NCI-H1436 treated with DMSO at 0.1 percent for 48 hours (cell line): Measurements from ENCODE around the gene MED25.

ENCODE experiments used
- DNase-seq: peaks from one replicate; lab custom pipeline; 2025; lab: John Stamatoyannopoulos, UW

The MED25 gene

GRCh38 chr19:49817964-49818648 is at the start of gene MED25:
Gene MED25 (plus strand): TSS chr19:49818289. CDS start chr19:49818342, 53 bp downstream.
- DNase-seq, result peak; percentile 85

DNA sequence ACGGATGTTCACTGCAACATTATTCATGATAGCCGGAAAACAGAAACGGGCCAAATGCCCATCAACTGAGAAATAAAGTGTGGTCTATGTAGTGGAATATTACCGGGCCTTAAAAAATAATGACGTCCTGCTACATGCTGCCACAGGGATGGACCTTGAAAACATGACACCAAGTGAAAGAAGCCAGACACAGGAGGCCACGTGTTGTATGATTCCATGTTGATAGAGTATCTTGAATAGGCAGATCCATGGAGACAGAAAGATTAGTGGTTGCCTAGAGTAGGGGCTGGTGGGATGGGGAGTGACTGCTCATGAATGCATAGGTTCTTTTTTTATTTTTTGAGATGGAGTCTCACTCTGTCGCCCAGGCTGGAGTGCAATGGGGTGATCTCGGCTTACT is 47.6 kb upstream of the MED25 start:
- no peak for DNase-seq

- DNase-seq, result no peak
Observed at GRCh38 chr19:49771674-49772139, 46.4 kb upstream of the MED25 start.

DNA sequence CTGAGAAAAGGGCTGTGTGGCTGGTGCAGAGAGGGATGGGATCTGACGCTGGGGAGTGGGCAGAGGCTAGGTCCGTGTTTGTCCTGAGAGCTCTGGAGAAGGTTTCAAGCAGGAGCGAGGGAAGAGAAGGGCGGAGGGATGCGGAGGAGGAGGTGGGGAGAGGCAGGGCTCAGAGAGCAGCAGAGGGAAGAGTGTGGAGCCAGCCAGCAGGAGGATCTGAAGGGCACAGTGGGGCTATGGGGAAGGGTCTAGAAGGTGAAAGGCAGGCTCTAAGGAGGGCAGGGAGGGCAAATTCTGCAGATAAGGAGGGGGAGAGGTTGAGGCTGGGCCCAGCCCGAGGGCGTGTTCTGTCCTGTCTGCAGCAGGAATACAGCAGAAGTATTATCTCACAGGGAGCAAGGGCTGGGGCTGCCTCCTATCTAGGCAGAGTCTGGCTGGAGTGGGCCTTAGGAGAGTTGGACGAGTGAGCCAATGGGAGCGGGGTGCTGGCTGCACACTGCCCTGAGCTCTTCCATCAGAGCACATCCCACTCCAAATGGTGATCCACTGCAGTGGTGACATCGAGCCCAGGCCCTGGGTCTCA is 45.1 kb upstream of the MED25 start:
- DNase-seq, result no peak

- DNase-seq, result no peak
Observed at GRCh38 chr19:49773663-49774350, 44.3 kb upstream of the MED25 start.

- no peak for DNase-seq
Observed at GRCh38 chr19:49774969-49775368, 43.1 kb upstream of the MED25 start.

DNA sequence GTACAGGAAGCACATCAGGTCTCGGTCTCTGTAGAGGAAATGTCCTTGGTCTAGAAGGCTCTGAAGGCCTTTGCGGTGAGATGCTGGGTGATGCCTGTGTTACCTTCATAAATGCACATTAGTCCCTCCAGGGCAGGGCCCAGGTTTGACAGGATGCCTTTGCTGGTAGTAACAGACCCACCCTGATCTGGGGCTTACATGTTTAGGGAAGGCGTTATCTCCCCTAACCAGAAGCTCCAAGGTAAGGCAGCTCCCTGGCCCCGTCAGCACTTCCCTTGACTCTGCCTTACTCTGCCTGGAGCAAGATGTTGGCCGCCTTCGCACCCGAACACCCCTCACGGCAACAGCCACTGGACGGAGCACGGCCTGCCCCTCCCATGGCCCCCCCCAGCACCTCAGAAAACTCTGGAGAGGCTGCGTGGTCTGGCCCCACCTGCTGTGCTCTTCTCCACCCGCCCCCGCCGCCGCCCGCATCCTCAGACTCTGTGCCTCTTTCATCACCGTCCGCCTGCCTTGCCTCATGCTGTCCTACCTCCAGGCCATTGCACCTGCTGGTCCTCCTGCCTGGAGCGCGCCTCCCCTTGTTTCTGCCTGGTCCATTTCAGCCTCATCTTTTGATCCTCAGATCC is 42.2 kb upstream of the MED25 start:
- DNase-seq, result no peak

GRCh38 chr19:49776371-49776764 is 41.7 kb upstream of the MED25 start:
- no peak for DNase-seq

GRCh38 chr19:49779731-49780555 is 38.1 kb upstream of the MED25 start:
- no peak for DNase-seq

DNA sequence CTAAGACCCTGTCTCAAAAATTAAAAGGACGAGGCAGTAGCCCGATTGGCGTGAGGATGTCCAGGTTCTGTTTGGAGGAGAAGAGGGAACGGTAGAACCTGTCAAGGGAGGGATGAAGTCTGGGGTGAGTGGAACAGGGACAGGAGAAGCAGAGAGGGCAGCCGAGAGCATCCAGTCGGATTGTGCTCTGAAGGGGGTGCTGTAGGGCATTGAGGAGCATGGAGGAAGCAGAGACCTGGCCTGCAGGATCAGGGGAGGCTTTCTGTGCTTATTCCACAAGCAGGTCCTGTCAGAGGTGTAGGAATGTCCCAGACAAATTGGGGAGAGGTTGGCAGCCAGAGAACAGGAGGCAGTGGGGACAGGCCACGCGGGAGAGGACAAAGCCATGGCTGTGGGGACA is 37.2 kb upstream of the MED25 start:
- no peak for DNase-seq

DNA sequence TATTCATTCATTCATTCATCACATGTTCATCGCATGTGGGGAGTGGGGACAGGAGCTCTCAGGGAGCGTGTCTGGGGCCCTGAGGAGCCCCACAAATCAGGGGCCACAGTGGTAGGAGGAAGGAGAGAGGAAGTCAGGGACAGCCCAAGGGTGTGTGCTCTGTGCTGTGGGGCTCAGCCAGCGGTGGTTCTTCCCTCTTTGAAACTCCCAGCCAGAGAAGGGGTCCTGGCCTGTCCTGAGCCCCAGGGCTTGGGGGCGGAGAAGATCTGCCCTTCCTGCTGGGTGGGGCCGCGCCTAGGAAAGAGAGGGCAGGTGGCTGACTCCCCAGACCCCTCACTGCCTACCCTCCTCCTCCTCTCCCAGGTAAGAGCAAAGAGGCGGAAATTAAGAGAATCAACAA is 36.7 kb upstream of the MED25 start:
- no peak for DNase-seq

GRCh38 chr19:49782515-49782914 is 35.6 kb upstream of the MED25 start:
- DNase-seq, result no peak

DNA sequence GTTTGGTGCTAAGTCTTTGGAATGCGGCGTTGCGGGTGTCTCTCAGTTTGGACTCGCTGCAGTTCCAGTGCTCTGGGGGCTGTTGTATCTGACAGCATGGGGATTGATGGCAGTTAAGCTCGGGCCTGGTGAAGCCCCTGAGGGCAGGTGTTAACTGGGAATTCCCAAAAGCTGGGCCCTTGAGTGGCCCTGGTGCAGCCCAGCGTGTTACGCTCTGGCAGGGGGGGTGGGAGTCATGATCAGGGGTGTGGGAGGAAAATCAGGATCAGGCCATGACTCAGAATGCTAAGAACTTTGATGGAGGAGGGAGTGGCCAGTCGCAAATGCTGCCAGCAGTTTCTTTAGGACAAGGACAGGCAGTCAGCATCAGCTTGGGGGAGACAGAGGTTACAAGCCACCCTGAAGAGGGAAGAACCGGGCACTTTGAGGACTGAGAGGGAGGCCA is 31.7 kb upstream of the MED25 start:
- no peak for DNase-seq

- DNase-seq, result no peak
Observed at GRCh38 chr19:49787746-49788145, 30.3 kb upstream of the MED25 start.

DNA sequence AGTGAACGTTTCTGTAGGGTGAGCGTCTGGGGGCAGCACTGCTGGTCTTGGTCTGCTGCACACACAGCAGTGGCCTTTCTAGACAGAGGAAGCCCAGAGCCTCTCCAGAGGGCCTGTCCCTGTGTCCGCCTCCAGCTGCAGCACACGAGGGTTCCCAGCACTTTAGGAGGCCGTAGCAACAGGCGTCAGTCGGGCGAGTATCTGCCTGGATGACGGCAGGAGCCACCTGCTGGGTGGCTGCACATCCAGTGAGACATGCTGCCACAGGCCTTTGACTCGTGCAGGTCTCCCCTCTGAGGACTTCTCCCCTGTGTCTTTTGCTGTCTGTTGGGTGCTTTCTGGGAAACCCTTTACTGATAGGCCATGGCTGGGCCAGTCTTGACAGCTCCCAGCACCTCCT is 29.2 kb upstream of the MED25 start:
- DNase-seq, result no peak

- DNase-seq, result no peak
Observed at GRCh38 chr19:49790866-49791265, 27.2 kb upstream of the MED25 start.

GRCh38 chr19:49791776-49792445 is 26.2 kb upstream of the MED25 start:
- no peak for DNase-seq

DNA sequence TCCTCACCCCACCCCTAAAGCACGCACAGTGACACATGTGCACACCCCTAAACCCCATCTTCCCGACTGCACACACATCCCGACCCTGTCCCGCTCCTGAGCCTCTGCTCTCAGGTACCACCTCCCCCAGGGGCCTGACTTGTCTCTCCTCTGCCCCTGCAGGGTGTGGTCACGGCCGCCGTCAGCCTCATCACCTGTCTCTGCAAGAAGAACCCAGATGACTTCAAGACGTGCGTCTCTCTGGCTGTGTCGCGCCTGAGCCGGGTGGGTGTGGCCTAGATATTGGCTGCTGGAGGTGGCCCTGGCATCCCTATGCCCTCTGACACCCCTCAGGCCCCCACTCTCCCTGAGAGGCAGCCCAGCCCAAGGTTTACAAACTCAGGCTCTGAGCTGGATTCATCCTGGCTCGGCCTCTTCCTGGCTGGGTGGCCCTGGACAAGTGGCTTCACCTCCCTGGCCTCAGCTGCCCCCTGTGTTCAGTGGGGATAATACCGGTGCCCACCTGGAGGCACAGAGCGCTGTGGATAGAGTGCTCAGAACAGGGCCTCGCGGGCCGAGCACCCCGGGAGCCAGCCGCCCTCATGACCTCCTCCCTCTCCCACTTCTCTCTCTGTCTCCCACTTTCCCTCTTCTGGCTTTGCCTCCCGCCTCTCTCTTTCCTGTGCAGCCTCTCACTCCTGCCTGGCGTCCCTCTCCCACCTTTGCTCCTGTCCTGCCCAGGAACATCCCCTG is 25.1 kb upstream of the MED25 start:
- no peak for DNase-seq

- DNase-seq, result no peak
Observed at GRCh38 chr19:49793561-49793840, 24.6 kb upstream of the MED25 start.

DNA sequence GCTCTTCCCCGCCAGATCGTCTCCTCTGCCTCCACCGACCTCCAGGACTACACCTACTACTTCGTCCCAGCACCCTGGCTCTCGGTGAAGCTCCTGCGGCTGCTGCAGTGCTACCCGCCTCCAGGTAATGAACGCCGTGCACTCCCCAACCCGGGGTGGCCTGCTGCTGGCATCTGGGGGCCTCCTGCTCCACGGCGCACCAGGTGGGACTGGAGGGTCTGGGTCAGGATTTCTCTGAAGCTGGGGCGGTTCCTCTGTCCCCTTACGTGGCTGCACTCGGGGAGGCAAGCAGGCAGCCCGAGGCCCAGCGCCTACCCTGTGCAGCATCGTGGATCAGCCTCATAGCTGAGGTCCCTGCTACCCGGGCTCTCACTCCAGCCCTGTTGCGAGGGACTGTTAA is 22.5 kb upstream of the MED25 start:
- no peak for DNase-seq

DNA sequence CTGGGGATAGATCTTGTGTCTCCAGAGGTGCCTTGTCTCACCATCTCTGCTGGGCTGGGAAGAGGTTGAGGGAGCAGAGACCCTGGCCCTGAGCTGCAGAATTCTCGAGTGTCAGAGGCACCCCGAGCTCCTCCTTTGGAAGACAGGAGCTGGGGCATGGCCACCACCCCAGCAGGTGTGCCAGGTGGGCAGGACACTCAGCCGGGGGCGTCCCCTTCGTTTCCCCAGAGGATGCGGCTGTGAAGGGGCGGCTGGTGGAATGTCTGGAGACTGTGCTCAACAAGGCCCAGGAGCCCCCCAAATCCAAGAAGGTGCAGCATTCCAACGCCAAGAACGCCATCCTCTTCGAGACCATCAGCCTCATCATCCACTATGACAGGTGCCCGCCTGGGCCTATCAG is 19.5 kb upstream of the MED25 start:
- DNase-seq, result no peak
